Uterus (tissue), 4 donors: ENCODE data around the gene AATF. TPM values are rescaled to one million over a fixed set of nuclear protein-coding genes. Genes with fewer than 3 reads are reported as not detected.

Source experiments
- DNase-seq, 2 donors: peaks; one replicate each; pipeline ENCODE4 v3.0.0-alpha.2; 2019 to 2020
- H3K27ac ChIP-seq, 2 donors: fragments of 200-600 bp; sonication (generic); 1 replicate in 1 of 2; 2 replicates in 1 of 2; pipeline ENCODE4 v1.5.1; 2016 to 2018
- H3K27me3 ChIP-seq, 2 donors: fragments of 200-600 bp; sonication (generic); one replicate each; pipeline ENCODE4 v1.5.1; 2018 to 2019; ENCODE audit warnings: control low read depth in 1 of 2
- H3K36me3 ChIP-seq, 2 donors: fragments of 200-600 bp; sonication (generic); one replicate each; pipeline ENCODE4 v1.5.1; 2019; ENCODE audit warnings: control low read depth in 1 of 2
- H3K4me1 ChIP-seq, 2 donors: fragments of 200-600 bp; sonication (generic); one replicate each; pipeline ENCODE4 v1.5.1; 2018 to 2019; ENCODE audit warnings: control low read depth in 1 of 2
- H3K4me3 ChIP-seq, 2 donors: fragments of 200-600 bp; sonication (generic); 1 replicate in 1 of 2; 2 replicates in 1 of 2; pipeline ENCODE4 v1.5.1; 2018 to 2019; ENCODE audit warnings: mild to moderate bottlenecking in 1 of 2
- H3K9me3 ChIP-seq, 2 donors: fragments of 200-600 bp; sonication (generic); one replicate each; pipeline ENCODE4 v1.5.1; 2019; ENCODE audit warnings: control low read depth in 1 of 2
- CTCF ChIP-seq, 4 experiments: fragments of 200-600 bp in 2 of 4; fragments of 450-650 bp in 2 of 4; sonication (generic) in 2 of 4; IDR thresholded peaks; one replicate each; pipeline ENCODE4 v1.5.1; 2016 to 2019; ENCODE audit warnings: antibody characterized with exemption in 4 of 4, mild to moderate bottlenecking in 2 of 4, moderate library complexity in 1 of 4
- POLR2A ChIP-seq, 2 donors: fragments of 450-650 bp; IDR thresholded peaks; one replicate each; pipeline ENCODE4 v1.6.1; 2016; ENCODE audit warnings: antibody characterized with exemption in 2 of 2, mild to moderate bottlenecking in 1 of 2, moderate library complexity in 1 of 2
- intact Hi-C: fragments of 100-400 bp; cut with DNase I; formaldehyde crosslinking; loops from one replicate; pipeline ENCODE4 v1.15.1; 2023; ENCODE audit warnings: low total_unique reads
- microRNA-seq: library from miRNA; unstranded; fragments of <30 nt; microRNA quantifications from one replicate; pipeline ENCODE4, GENCODE V29; 2016; ENCODE audit warnings: borderline microRNAs expressed, borderline replicate concordance
- small RNA-seq: library from RNA; depleted of rRNA; stranded (forward); fragments of <200 nt; gene quantifications from one replicate; pipeline ENCODE3, GENCODE V24; 2016
- total RNA-seq, 4 donors: library from RNA; depleted of rRNA in 3 of 4; stranded (reverse); fragments of >200 nt in 3 of 4; gene quantifications; one replicate each; pipeline versions ENCODE4 v1.1.0 to v1.2.4, GENCODE V29; 2014 to 2023
- donor health status: DM: yes; HTN: yes; CAD: no.

Gene AATF
- total RNA-seq, 4 donors from 2014 or later, result 10.0 to 48.2 (median 30.3) TPM

GRCh38 chr17:37103231-37103630, 154.5 kb downstream of the AATF start:
- no peaks in the 10 kb centered on the region for H3K27me3 ChIP-seq
- H3K9me3 ChIP-seq, result no peaks in the 10 kb centered on the region
- H3K4me3 ChIP-seq, result no peak overlapping the region
- no peaks in the 10 kb centered on the region for H3K4me1 ChIP-seq
- DNase-seq, result no peak
- intact Hi-C loops, result no loop called here
- H3K36me3 ChIP-seq, result no peaks in the 10 kb centered on the region
- no peak for TF ChIP-seq POLR2A (IDR thresholded peaks at IDR 0.05)
- TF ChIP-seq CTCF (IDR thresholded peaks at IDR 0.05), result no peak
- no peak overlapping the region for H3K27ac ChIP-seq

- no peaks in the 10 kb centered on the region for H3K9me3 ChIP-seq
- TF ChIP-seq POLR2A (IDR thresholded peaks at IDR 0.05) (no peak), CTCF (IDR thresholded peaks at IDR 0.05) (no peak)
- intact Hi-C loops, result no loop called here
- no peak for DNase-seq
- no peak overlapping the region for H3K27ac ChIP-seq
- no peak overlapping the region for H3K4me3 ChIP-seq
- H3K36me3 ChIP-seq, result no peaks in the 10 kb centered on the region
- no peaks in the 10 kb centered on the region for H3K4me1 ChIP-seq
- no peaks in the 10 kb centered on the region for H3K27me3 ChIP-seq
Measured at GRCh38 chr17:37106049-37106448, 157.3 kb downstream of the AATF start.

Small RNA genes within 50 kb of the gene (microRNA-seq; reads per million reads assigned to microRNA genes)
- not detected for gene MIR2909

Small RNA genes within 50 kb of the gene (small RNA-seq; reads per million reads assigned to genes)
- not detected for gene AC243773.2
- gene MIR2909, result not detected

Other genes with a start within 250 kb of the AATF start
- gene LHX1, start 11.5 kb upstream of the AATF start, total RNA-seq, result 1 to 10 TPM in 1 of 4 donors, not detected in 3; 2.8 TPM